Measurements from ENCODE around the gene SFSWAP.
"Not testable (repeated sequence)": the region's sequence is repeated elsewhere in the genome, so short reads cannot be mapped to it uniquely, and the experiment has no call there.

Gene SFSWAP

DNA sequence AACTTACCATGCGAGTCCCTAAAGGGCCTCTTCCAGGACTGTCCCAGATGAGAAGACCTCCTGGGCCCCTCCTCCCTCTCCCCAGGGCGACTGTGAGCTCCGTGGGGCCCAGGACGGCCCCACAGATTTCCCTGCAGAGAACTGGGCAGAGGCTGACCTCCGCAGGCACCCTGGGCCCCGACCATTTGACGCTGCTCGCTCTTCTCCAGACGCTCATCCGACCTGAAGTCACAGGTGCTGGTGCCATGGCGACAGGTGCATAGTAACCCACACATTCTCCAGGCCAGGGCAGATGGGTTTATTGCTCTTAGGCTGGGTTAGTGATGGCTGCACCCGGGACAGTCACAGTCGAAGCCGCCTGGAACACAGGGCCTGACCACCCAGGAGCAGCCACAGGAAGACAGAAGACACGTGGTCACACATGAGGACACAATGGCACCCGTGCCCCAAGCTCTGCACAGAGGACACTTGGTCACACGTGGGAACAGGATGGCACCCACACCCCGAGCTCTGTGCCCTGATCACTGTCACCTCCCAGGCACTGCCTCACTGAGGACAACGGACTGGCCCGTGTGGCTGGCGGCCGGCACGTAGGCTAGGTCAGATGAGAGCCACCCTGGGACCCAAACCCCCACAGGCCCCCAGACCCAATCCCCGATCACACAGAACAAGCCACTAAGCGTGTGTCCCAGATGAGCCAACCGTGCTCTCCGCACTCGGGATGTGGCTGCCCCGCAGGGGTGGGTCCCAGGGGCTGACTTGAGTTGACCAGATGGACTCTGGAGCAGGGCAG lies 32.3 kb upstream of the SFSWAP start:
- DNase-seq (ENCODE audit: insufficient read length, low spot score); FAIRE-seq: not testable (repeated sequence)

DNA sequence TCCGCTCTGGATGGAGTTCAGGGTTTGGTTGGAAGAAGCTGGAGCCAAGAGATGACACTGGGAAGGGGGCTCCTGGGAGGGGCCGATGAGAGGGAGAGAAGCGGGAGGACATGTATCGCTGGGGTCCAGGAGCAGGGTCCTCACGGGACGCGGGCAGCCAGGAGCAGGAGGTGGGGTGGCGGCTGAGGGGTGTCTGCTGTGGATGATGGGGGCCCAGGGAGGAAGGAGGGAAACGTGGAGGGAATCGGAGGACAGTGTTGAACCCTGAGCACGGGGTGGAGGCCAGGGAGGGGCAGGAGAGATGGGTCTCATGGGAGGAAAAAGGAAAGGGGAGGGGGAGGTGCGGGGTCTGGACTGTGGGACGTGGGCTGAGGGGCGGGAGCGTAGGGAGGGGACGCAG lies 31.7 kb upstream of the SFSWAP start:
- not testable (repeated sequence) for FAIRE-seq; DNase-seq (ENCODE audit: insufficient read length, low spot score)

DNA sequence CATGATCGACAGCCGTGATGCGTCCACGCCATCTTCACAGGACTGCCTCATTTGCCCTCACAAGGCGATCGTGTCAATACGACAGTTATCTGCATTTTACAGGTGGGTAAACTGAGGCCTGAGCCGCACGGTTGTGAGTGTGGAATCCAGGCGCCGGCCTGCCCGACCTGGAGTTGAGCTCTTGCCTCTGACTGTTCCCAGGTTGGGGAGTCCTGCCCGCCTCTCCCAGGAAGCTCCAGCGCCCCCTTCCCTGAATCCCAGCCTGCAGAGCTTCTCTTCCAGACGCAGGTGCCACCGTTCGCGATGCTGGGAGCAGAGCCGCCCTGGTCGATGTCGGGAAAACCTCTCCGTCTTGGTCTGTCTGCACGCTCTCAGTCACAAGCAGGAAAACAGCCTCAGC lies 31.1 kb upstream of the SFSWAP start:
- DNase-seq (ENCODE audit: insufficient read length, low spot score); FAIRE-seq: not testable (repeated sequence)

DNA sequence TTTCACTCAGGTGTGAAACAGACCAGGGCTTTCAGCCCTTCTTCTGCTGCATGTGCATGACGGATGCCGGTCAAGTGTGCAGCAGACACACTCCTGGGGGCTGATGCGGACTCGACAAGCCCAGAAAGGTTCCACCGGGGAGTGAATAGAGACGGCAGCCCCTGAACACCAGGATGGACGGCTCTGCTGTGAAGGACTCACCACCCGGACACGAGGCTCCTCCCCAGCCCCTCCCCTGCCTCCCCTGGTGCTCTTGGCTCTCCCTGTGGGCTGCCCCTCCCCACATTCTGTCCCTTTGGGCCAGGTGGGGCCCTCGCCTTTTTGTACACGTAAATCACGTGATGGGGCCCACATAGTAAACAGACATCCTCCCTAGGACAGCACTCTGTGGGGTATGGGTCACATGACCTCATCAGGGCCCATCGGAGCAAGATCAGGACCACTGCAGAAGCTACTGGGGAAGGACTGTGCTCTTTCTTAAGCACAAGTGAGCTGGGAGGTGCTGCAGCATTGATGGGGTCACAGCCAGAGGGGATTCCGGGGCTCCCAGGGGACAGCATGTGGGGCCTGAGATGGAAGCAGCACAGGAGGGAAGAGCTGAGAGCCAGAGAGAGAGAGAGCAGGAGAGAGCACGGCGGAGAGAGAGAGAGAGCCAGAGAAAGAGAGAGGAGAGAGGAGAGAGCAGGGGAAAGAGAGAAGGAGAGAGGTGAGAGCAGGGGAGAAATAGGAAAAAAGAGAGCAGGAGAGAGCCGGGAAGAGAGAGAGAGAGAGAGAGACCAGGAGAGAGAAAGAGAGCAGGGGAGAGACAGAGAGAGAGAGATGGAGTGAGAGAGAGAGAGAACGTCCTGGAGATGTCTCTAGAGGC lies 30.3 kb upstream of the SFSWAP start:
- not testable (repeated sequence) for FAIRE-seq; DNase-seq (ENCODE audit: insufficient read length, low spot score)

DNA sequence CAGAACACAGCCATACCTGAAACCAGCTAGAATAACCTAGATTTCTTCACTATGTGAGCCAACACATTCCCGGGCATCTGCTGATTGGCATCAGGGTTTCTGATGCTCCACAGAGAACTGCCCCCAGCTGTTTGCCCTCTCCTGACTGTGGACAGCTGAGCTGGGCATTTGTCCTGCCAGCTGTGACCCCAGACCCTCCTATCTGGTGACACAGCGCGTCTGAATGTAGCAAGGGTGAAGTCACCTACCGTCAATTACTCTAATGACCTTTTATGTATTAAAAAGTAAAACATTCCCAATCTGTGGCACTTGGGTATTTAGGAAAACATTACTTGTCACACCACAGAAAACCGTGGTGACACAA lies 29.7 kb upstream of the SFSWAP start:
- DNase-seq (ENCODE audit: insufficient read length, low spot score) (no peak), FAIRE-seq (no peak)

DNA sequence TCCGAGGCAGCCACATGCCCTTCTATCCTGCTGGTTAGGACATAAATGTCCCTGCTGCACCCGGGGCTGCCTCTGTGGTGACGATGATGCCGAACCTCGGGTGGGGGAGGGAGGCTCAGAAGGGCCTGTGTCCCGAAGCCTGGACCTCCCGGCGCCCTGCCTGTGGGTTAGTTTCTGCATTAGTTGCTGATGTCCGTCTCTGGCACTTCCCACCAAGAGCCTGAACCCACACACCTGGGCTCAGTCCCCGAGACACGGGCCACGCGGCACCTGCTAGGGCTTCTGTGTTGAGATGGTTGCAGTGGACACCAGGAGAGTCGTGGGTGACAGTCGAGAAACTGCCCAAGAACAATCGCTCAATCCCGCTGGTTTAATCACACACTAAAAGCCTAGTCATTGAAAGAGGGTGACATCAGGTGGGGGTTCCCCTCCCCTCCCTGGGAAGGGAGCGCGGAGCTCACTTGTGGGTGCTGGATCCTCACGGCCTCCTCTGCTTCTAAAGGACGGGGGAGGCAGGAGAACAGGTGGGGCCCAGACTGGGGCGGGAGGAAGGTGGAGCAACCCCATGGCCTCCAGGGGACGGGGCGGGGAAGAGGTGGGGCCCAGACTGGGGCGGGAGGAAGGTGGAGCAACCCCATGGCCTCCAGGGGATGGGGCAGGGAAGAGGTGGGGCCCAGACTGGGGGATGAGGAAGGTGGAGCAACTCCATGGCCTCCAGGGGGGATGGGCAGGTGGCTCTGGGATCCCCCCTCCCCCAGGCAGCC lies 29.0 kb upstream of the SFSWAP start:
- DNase-seq (ENCODE audit: insufficient read length, low spot score) (peak; percentile 53), FAIRE-seq (peak; percentile 85)

DNA sequence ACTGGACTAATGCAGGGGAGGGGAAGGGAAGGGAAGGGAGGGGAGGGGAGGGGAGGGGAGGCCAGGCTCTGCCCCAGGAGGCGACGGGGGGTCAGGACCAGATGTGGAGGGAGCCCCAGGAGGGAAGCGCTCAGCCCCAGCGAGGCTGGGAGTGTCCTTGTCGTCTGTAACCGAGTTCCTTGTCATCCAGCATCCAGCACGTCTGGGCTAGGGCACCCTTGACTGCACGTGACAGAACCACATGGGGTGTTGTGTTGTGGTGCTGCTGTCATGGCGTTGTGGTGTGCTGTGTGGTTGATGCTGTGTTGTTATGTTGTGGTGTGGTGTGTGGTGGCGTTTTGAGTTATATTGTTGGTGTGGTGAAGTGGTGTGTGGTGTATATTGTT lies 28.4 kb upstream of the SFSWAP start:
- FAIRE-seq, result no peak
- no peak for DNase-seq (ENCODE audit: insufficient read length, low spot score)

DNA sequence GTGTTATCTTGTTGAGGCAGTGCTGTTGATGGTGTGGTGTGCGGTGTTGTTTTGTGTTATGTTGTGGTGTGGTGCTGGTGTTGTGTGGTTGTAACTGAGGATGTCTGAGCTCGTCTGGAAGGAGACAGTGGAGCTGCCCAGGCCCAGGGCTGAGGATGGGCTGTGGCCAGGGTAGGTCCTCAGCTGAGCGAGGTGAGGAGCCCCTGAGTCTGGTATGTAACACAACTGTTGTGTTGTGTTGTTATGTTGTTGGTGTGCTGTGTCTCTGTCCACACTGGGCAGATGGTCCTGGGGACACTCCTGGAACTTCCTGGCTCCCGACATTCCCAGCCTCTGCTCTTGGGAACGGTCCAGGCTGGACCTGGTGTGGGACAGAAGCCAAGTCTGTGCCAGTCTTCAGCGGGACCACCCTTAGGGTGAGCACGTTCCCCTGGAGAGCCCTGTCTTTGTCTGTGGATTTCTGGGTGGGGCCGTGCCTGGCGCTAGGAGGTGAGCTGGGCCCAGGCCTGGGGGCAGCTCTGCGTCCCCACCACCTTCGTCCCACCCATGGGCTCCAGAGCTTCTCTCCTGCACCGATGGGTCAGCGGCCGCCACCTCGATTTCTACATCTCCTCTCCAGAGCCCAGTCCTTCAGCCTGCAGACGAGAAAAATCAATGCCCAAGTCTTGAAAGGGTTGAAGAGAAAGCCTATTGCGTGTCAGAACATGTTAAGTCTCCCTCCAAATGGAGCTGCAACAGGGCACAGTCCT lies 27.4 kb upstream of the SFSWAP start:
- DNase-seq (ENCODE audit: insufficient read length, low spot score) (no peak), FAIRE-seq (no peak)

DNA sequence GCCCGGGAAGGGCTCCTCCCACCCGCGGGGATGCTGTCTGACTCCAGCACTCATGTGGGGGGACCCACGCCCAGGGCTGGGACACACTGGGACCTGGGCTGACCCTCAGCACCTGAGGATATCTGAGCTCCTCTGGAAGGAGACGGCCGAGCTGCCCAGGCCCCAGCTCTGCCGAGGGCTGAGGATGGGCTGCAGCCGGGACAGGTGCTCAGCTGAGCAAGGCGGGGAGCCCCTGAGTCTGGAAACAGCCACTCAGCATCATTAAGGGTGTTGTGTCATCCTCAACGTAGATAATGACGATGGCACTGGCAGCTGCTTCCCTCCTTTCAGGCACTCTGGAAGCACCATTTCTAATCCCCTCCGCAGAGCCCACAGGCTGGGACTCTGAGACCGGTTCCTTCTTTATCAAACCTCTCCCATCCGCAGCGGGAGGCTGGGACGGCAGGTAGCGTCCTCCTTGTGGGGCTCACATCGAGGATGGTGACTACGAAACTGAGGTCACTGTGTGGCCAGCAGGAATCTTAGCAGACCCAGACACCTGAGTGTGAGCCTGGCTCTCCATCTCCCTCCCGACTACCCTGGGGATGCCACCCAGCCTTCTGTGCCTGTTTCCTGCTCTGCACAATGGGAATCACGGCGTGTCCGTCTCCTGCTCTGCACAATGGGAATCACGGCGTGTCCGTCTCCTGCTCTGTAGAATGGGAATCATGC lies 26.7 kb upstream of the SFSWAP start:
- FAIRE-seq (no peak), DNase-seq (ENCODE audit: insufficient read length, low spot score) (no peak)

DNA sequence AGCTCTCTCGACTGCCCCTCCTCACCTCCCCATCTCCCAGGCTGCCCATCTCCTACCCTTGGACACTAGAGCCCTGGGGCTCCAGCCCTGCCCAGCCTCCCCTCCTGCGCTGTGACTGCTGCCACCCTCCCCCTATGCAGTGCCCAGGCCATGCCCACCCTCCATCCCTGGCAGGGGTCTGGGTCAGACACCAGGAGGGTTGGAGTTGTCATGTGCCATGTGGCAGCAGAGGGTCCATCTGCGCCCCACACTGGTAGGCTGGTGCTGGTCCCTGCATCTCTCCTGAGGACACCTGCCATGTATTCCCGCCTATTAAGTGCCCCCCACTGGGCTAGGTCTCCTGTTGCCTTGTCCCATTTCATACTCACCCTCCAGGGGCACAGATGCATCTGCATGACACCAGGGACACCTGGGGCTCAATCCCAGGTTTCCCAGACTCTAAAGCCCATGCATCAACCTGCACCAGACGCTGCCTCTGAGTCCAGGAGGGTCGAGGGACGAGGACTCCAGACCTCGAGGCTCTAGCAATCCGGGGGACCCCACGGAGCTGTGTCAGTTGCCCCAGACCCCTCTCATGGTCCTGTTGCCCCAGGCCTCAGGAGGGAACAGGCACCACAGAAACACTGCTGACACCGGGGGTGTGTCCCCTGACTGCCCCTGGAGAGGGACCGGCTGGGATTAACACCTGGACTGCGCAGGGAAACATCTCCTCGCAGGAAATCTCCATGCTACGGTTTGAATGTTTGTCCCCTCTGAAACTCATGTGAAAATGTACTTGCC lies 23.4 kb upstream of the SFSWAP start:
- FAIRE-seq (no peak), DNase-seq (ENCODE audit: insufficient read length, low spot score) (no peak)

DNA sequence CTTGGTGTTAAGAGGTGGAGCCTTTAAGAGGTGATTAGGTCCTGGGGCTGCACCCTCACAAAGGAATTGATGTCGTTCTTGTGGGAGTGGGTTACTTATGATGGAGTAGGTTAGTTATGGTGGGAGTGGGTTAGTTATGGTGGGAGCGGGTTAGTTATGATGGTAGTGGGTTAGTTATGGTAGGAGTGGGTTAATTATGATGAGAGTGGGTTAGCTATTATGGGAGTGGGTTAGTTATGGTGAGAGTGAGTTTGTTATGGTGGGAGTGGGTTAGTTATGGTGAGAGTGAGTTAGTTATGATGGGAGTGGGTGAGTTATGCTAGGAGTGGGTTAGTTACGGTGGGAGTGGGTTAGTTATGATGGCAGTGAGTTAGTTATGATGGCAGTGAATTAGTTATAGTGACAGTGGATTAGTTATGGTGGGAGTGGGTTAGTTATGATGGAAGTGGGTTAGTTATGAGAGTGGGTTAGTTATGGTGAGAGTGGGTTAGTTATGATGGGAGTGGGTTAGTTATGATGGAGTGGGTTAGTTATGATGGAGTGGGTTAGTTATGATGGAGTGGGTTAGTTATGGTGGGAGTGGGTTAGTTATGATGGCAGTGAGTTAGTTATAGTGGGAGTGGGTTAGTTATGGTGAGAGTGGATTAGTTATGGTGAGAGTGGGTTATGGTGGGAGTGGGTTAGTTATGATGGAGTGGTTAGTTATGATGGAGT lies 22.6 kb upstream of the SFSWAP start:
- FAIRE-seq, result no peak

DNA sequence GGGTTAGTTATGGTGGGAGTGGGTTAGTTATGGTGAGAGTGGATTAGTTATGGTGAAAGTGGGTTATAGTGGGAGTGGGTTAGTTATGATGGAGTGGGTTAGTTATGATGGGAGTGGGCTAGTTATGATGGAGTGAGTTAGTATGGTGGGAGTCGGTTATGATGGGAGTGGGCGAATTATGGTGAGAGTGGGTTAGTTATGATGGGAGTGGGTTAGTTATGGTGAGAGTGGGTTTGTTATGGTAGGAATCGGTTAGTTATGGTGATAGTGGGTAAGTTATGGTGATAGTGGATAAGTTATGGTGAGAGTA lies 22.1 kb upstream of the SFSWAP start:
- DNase-seq (ENCODE audit: insufficient read length, low spot score), result no peak
- FAIRE-seq, result no peak

More for the DNA sequence above, 22.6 kb upstream of the SFSWAP start:
- no peak for DNase-seq (ENCODE audit: insufficient read length, low spot score)

DNA sequence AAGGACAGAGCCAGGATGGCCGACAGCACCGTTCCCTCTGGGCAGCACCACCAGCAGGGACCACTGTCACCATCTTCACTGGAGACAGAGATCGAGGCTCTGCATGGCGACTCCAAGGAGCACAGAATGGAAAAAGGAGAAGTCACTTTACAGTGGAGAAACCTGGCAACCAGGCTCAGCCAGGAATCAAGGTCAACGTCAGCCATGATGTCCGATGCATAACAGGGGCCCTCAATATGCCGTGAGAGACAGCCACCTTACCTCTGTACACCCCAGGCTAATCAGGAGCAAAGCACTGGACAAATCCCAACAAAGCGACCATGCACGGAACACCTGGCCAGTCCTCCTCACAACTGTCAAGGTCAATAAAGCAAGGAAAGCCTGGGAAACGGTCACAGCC lies 20.6 kb upstream of the SFSWAP start:
- no peak for FAIRE-seq

DNA sequence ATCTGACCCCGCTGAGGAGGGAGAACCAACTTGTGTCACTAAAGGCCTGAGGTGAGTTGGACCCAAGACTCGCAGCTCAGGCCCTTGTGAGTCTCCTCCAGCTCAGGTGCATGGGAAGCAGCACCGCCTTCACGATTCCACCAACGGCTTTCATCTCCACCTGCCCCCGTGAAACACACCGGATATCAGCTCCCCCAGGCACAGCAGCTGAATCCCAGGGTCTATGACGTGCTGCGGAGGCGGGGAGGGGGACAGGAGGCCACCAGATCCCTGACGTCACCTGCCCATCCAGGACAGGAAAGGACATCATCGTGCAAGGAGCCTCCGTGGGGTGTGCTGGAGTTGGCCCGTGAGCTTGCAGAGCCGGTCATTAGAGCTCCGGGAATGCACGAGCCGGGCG lies 18.5 kb upstream of the SFSWAP start:
- no peak for DNase-seq (ENCODE audit: insufficient read length, low spot score)
- no peak for FAIRE-seq

More for the DNA sequence above, 20.6 kb upstream of the SFSWAP start:
- no peak for DNase-seq (ENCODE audit: insufficient read length, low spot score)

DNA sequence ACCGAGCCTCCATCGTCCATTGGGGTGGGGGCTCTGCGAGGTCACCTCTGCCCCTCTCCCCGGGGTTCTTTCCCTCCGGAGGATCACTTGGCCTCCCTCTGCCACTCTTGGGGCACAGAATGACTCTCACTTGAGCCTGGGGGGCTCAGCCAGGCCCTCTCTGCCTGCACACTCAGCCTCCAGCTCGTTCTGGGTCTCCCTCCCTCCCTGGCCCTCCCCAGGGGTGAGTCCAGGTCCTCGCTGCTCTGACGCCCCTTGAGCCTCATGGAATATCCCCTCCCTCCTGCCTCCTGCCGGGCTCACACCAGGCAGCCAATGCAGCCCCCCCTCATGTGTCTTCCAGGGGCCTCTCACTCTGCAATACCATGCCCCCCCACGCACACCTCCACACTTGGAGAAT lies 17.7 kb upstream of the SFSWAP start:
- no peak for DNase-seq (ENCODE audit: insufficient read length, low spot score)
- FAIRE-seq, result no peak

DNA sequence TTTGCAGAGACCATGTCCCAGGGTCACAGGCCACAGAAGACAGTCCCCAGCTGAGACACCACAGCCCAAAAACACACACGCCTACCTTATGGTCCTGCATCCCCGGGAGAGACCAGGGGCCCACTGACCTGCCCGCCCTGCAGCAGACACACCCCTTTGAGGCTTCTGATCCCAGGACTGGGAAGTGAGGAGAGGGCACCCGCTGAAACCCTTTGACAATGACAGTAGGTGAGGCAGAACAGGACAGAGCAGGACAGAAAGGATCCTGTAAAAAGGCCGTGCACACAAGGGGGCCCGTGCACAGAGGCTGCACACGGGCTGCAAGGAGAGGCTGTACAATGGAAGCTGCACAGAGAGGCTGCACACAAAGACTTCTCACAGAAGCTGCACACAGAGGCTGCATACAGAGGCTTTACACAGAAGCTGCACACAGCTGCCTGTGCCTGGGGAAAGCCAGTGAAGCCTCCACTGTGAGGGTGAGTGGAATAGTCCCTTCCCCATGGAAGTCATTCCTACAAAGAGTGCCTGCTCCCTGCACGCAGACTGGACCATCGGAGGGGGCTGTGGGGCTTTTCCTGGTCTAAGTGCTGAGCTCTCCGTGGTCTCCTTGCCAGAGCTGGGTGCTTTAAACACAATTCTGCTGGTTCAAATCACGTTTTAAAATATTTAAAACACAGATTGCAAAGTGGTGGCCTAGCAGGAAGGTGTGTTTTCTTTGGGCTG lies 16.6 kb upstream of the SFSWAP start:
- FAIRE-seq (no peak), DNase-seq (ENCODE audit: insufficient read length, low spot score) (no peak)

DNA sequence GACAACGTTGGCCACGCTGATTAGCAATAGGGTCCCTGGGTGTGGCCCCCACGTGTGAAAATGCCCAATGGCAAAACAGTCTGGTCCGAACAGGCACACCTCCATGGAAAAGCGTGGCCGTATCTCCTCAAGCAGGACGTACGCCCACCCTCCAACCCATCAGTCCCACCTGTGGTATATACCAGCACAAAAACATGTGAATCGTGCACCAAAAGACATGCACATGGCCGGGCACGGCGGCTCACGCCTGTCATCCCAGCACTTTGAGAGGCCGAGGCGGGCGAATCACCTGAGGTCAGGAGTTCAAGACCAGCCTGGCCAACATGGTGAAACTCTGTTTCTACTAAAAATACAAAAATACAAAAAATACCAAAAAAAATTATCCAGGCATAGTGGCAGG lies 14.9 kb upstream of the SFSWAP start:
- DNase-seq (ENCODE audit: insufficient read length, low spot score), result no peak
- no peak for FAIRE-seq

DNA sequence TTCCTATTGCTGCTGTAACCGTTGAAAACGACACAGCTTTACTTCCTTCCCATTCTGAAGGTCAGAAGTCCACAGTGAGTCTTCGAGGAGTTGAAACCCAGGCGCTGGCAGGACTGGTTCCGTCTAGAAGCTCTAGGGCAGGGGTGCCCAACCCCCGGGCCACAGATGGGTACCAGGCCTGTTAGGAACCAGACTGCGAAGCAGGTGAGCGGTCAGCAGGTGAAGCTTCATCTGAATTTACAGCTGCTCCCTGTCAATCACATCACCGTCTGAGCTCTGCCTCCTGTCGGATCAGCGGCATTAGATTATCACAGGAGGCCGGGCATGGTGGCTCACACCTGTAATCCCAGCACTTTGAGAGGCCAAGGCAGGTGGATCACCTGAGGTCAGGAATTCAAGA lies 12.6 kb upstream of the SFSWAP start:
- DNase-seq (ENCODE audit: insufficient read length, low spot score) (no peak), FAIRE-seq (no peak)
